AG04450 (cell line): Measurements from ENCODE around the gene EHBP1L1. TPM values are rescaled to one million over a fixed set of nuclear protein-coding genes. Genes with fewer than 3 reads are reported as not detected.

Experiments
- CTCF ChIA-PET: fragments of 300-600, 350-600 bp; formaldehyde crosslinking; extraction: SDS; loops from one replicate; lab custom pipeline; 2022; ENCODE audit warnings: antibody characterized with exemption, inconsistent platforms; lab: Charles Lee
- POLR2A ChIA-PET: fragments of 350-600 bp; formaldehyde crosslinking; extraction: SDS; loops from one replicate; lab custom pipeline; 2021; ENCODE audit warnings: antibody characterized with exemption, inconsistent platforms; lab: Yijun Ruan, JAX
- DNase-seq: peaks from one replicate; pipeline ENCODE4 v3.0.0-alpha.2; 2011; ENCODE audit warnings: low read depth, low spot score
- H3K27ac ChIP-seq: one replicate; pipeline ENCODE4 v1.5.1; 2012; ENCODE audit warnings: low read depth, low read length, control low read depth
- H3K27me3 ChIP-seq: one replicate; pipeline ENCODE4 v1.6.0; 2012; ENCODE audit warnings: low read length; ENCODE audit not compliant: control insufficient read depth, insufficient read depth
- H3K4me3 ChIP-seq: 2 replicates; pipeline ENCODE4 v1.5.1; 2011; ENCODE audit warnings: mild to moderate bottlenecking, low read depth, low read length, control low read depth
- H3K9me3 ChIP-seq: 2 replicates; pipeline ENCODE4 v1.5.1; 2012; ENCODE audit warnings: low read length; ENCODE audit not compliant: control insufficient read depth, insufficient read depth
- CTCF ChIP-seq: IDR thresholded peaks from 2 replicates; pipeline ENCODE4 v1.5.1; 2011; ENCODE audit warnings: low read depth, low read length, control low read depth, inconsistent platforms
- polyA plus RNA-seq: library from polyadenylated mRNA; depleted of rRNA; stranded (reverse); fragments of >200 nt; gene quantifications from 2 replicates; pipeline ENCODE4 v1.2.3, GENCODE V29; 2011

EHBP1L1 gene
- polyA plus RNA-seq, 1 experiment, result 11.3 TPM

GRCh38 chr11:65554842-65555430, 20.9 kb upstream of the EHBP1L1 start:
- ChIA-PET CTCF (interaction anchor here (1.4 kb wide), 1 partner anchor 14 kb away, joined by 5 read pairs; no protein-coding TSS in a partner anchor), POLR2A (no interaction called here)
- DNase-seq, result no peak
- Histone ChIP-seq H3K9me3 (peaks cover 4% of the 10 kb centered on the region; the same call in 1 of the 2 replicates), H3K4me3 (no peak overlapping the region), H3K27me3 (no peaks in the 10 kb centered on the region), H3K27ac (no peak overlapping the region)
- TF ChIP-seq CTCF, result no peak

GRCh38 chr11:65555693-65556231, 20.1 kb upstream of the EHBP1L1 start:
- TF ChIP-seq CTCF, result no peak
- peak overlapping the region; percentile 33 for H3K27ac ChIP-seq
- ChIA-PET CTCF (interaction anchor here (1.3 to 1.4 kb wide), 2 partner anchors 14 to 15 kb away, joined by 5 to 10 read pairs; no protein-coding TSS in a partner anchor), POLR2A (no interaction called here)
- DNase-seq, result peak; percentile 29
- peaks cover 4% of the 10 kb centered on the region; the same call in 1 of the 2 replicates for H3K9me3 ChIP-seq
- no peaks in the 10 kb centered on the region for H3K27me3 ChIP-seq
- peak overlapping the region; percentile 29; the same call in 1 of the 2 replicates for H3K4me3 ChIP-seq

GRCh38 chr11:65556470-65557279, 19.2 kb upstream of the EHBP1L1 start:
- Histone ChIP-seq H3K9me3 (peaks cover 4% of the 10 kb centered on the region; the same call in 1 of the 2 replicates), H3K27ac (peak overlapping the region; percentile 70), H3K4me3 (peak overlapping the region; percentile 71), H3K27me3 (no peaks in the 10 kb centered on the region)
- no peak for DNase-seq
- TF ChIP-seq CTCF, result no peak
- ChIA-PET CTCF (interaction anchor here (0.7 to 1.3 kb wide), 2 partner anchors 16 kb away, joined by 4 to 10 read pairs; partner anchors contain the start of gene FAM89B), POLR2A (interaction anchor here (0.7 to 1.1 kb wide), 4 partner anchors 13 to 779 kb away, joined by 3 to 5 read pairs (median 4); partner anchors contain the start of gene NEAT1)

GRCh38 chr11:65557280-65558001, 18.4 kb upstream of the EHBP1L1 start:
- H3K27ac ChIP-seq, result peak overlapping the region; percentile 70
- POLR2A ChIA-PET, result interaction anchor here (0.9 to 1.1 kb wide), 2 partner anchors 17 to 135 kb away, joined by 5 read pairs; partner anchors contain the start of gene NEAT1

More at GRCh38 chr11:65557280-65558001, 18.4 kb upstream of the EHBP1L1 start:
- Histone ChIP-seq H3K4me3 (peak overlapping the region; percentile 71), H3K9me3 (no peaks in the 10 kb centered on the region; the same call in 1 of the 2 replicates), H3K27me3 (no peaks in the 10 kb centered on the region)
- DNase-seq, result no peak
- CTCF ChIA-PET, result interaction anchor here (0.7 to 1.3 kb wide), 2 partner anchors 15 to 17 kb away, joined by 4 to 10 read pairs; partner anchors contain the start of gene FAM89B
- no peak for TF ChIP-seq CTCF
